ENCODE results near the gene UBE2J1. TPM values are rescaled to one million over a fixed set of nuclear protein-coding genes. Genes with fewer than 3 reads are reported as not detected.

Gene UBE2J1
- polyA plus RNA-seq, 1 donor from 2014 or later, result 47.2 TPM

- Histone ChIP-seq H3K4me2 (ENCODE audit: low read length) (no peak overlapping the region), H3K27ac (ENCODE audit: low read length) (no peak overlapping the region), H4K20me1 (ENCODE audit: insufficient read depth) (no peaks in the 10 kb centered on the region), H3F3A (ENCODE audit: insufficient read depth, low read length, poor library complexity, severe bottlenecking) (no peaks in the 10 kb centered on the region), H3K9me2 (ENCODE audit: insufficient read depth, low read length) (no peaks in the 10 kb centered on the region), H3K9ac (ENCODE audit: low read length) (no peak overlapping the region), H2AFZ (ENCODE audit: low read depth, low read length) (no peak overlapping the region), H3K36me3 (ENCODE audit: insufficient read depth, low read length) (no peaks in the 10 kb centered on the region), H3K9me3 (ENCODE audit: low read length) (no peaks in the 10 kb centered on the region), H3K27me3 (ENCODE audit: insufficient read depth, low read depth, low read length) (no peaks in the 10 kb centered on the region), H3K79me2 (replicated peaks; ENCODE audit: insufficient read depth, low read length) (no peaks in the 10 kb centered on the region), H3K4me3 (ENCODE audit: low read length) (no peak overlapping the region)
- TF ChIP-seq SMC3 (conservative IDR thresholded peaks at IDR 0.05; ENCODE audit: poor library complexity) (no peak), REST (IDR thresholded peaks at IDR 0.05; ENCODE audit: borderline replicate concordance) (no peak), CTCF (IDR thresholded peaks at IDR 0.05; ENCODE audit: poor library complexity, severe bottlenecking) (no peak), POLR2AphosphoS5 (IDR thresholded peaks at IDR 0.05) (no peak), MXI1 (conservative IDR thresholded peaks at IDR 0.05; ENCODE audit: poor library complexity, severe bottlenecking) (no peak), RAD21 (conservative IDR thresholded peaks at IDR 0.05) (no peak), EP300 (conservative IDR thresholded peaks at IDR 0.05; ENCODE audit: poor library complexity, severe bottlenecking) (no peak), TAF1 (IDR thresholded peaks at IDR 0.05; ENCODE audit: low read depth) (no peak), EZH2 (IDR thresholded peaks at IDR 0.05; ENCODE audit: borderline replicate concordance, insufficient read depth, low read length, poor library complexity, severe bottlenecking) (no peak)
These were observed 8.6 kb upstream of the UBE2J1 start for GRCh38 chr6:89361171-89361570.

GRCh38 chr6:89360415-89360999 lies 8.0 kb upstream of the UBE2J1 start:
- Histone ChIP-seq H3K9ac (ENCODE audit: low read length) (no peak overlapping the region), H3K27me3 (ENCODE audit: insufficient read depth, low read depth, low read length) (no peaks in the 10 kb centered on the region), H4K20me1 (ENCODE audit: insufficient read depth) (no peaks in the 10 kb centered on the region), H3K4me3 (ENCODE audit: low read length) (no peak overlapping the region), H3F3A (ENCODE audit: insufficient read depth, low read length, poor library complexity, severe bottlenecking) (no peaks in the 10 kb centered on the region), H3K79me2 (replicated peaks; ENCODE audit: insufficient read depth, low read length) (no peaks in the 10 kb centered on the region), H3K36me3 (ENCODE audit: insufficient read depth, low read length) (no peaks in the 10 kb centered on the region), H3K4me2 (ENCODE audit: low read length) (no peak overlapping the region), H2AFZ (ENCODE audit: low read depth, low read length) (no peak overlapping the region), H3K27ac (ENCODE audit: low read length) (no peak overlapping the region), H3K9me2 (ENCODE audit: insufficient read depth, low read length) (no peaks in the 10 kb centered on the region), H3K9me3 (ENCODE audit: low read length) (no peaks in the 10 kb centered on the region)
- TF ChIP-seq SMC3 (conservative IDR thresholded peaks at IDR 0.05; ENCODE audit: poor library complexity), result no peak
- no peak for TF ChIP-seq RAD21 (conservative IDR thresholded peaks at IDR 0.05)
- TF ChIP-seq EP300 (conservative IDR thresholded peaks at IDR 0.05; ENCODE audit: poor library complexity, severe bottlenecking), result no peak
- no peak for TF ChIP-seq CTCF (IDR thresholded peaks at IDR 0.05; ENCODE audit: poor library complexity, severe bottlenecking)
- TF ChIP-seq POLR2AphosphoS5 (IDR thresholded peaks at IDR 0.05), result no peak
- TF ChIP-seq TAF1 (IDR thresholded peaks at IDR 0.05; ENCODE audit: low read depth), result no peak
- TF ChIP-seq EZH2 (IDR thresholded peaks at IDR 0.05; ENCODE audit: borderline replicate concordance, insufficient read depth, low read length, poor library complexity, severe bottlenecking), result no peak
- TF ChIP-seq MXI1 (conservative IDR thresholded peaks at IDR 0.05; ENCODE audit: poor library complexity, severe bottlenecking), result no peak
- TF ChIP-seq REST (IDR thresholded peaks at IDR 0.05; ENCODE audit: borderline replicate concordance), result no peak
